ENCODE results near the gene AADACL3.
A peak's percentile ranks its signal among the peaks of the same experiment; 100 is the strongest.

The AADACL3 gene

GRCh38 chr1:12756273-12756672 is 40.4 kb downstream of the AADACL3 start:
- Mint-ChIP-seq H3K4me1 (peaks cover 11% of the 10 kb centered on the region), H3K9me3 (peaks cover 9% of the 10 kb centered on the region), H3K4me3 (no peak overlapping the region), H3K36me3 (ENCODE audit: low read depth) (no peaks in the 10 kb centered on the region), H3K27ac (no peak overlapping the region), H3K27me3 (ENCODE audit: low read depth) (peaks cover 49% of the 10 kb centered on the region)
- TF ChIP-seq CTCF (IDR thresholded peaks at IDR 0.05; ENCODE audit: unreplicated experiment in 3 of 3): no peak

GRCh38 chr1:12756768-12757413 is 41.0 kb downstream of the AADACL3 start:
- Mint-ChIP-seq H3K27me3 (ENCODE audit: low read depth) (peaks cover 49% of the 10 kb centered on the region), H3K4me3 (no peak overlapping the region), H3K9me3 (peaks cover 6% of the 10 kb centered on the region), H3K4me1 (peaks cover 11% of the 10 kb centered on the region), H3K27ac (no peak overlapping the region), H3K36me3 (ENCODE audit: low read depth) (no peaks in the 10 kb centered on the region)
- no peak for TF ChIP-seq CTCF (IDR thresholded peaks at IDR 0.05; ENCODE audit: unreplicated experiment in 3 of 3)

- H3K27ac Mint-ChIP-seq: peak overlapping the region in 2 of 3 experiments; percentile 9 to 55
- peaks cover 6% of the 10 kb centered on the region for H3K9me3 Mint-ChIP-seq
- H3K27me3 Mint-ChIP-seq (ENCODE audit: low read depth): peaks cover 50% of the 10 kb centered on the region
- H3K36me3 Mint-ChIP-seq (ENCODE audit: low read depth): no peaks in the 10 kb centered on the region
- no peak overlapping the region for H3K4me3 Mint-ChIP-seq
- TF ChIP-seq CTCF (IDR thresholded peaks at IDR 0.05; ENCODE audit: unreplicated experiment in 3 of 3): no peak
- H3K4me1 Mint-ChIP-seq: peaks cover 11% of the 10 kb centered on the region
Measured at GRCh38 chr1:12757836-12758235, 41.9 kb downstream of the AADACL3 start.

- TF ChIP-seq CTCF (IDR thresholded peaks at IDR 0.05; ENCODE audit: unreplicated experiment in 3 of 3): no peak
- Mint-ChIP-seq H3K36me3 (ENCODE audit: low read depth) (no peaks in the 10 kb centered on the region), H3K27me3 (ENCODE audit: low read depth) (peaks cover 42% of the 10 kb centered on the region), H3K27ac (no peak overlapping the region), H3K4me1 (peaks cover 11% of the 10 kb centered on the region), H3K4me3 (no peak overlapping the region), H3K9me3 (peaks cover 2% of the 10 kb centered on the region)
Measured at GRCh38 chr1:12760256-12760795, 44.4 kb downstream of the AADACL3 start.

GRCh38 chr1:12761781-12762180 is 45.9 kb downstream of the AADACL3 start:
- peaks cover 32% of the 10 kb centered on the region for H3K27me3 Mint-ChIP-seq (ENCODE audit: low read depth)
- no peak overlapping the region for H3K27ac Mint-ChIP-seq
- TF ChIP-seq CTCF (IDR thresholded peaks at IDR 0.05; ENCODE audit: unreplicated experiment in 3 of 3): no peak
- H3K4me3 Mint-ChIP-seq: no peak overlapping the region
- H3K36me3 Mint-ChIP-seq (ENCODE audit: low read depth): no peaks in the 10 kb centered on the region
- H3K9me3 Mint-ChIP-seq: peaks cover 5% of the 10 kb centered on the region
- H3K4me1 Mint-ChIP-seq: peaks cover 11% of the 10 kb centered on the region

GRCh38 chr1:12762766-12763165 is 46.9 kb downstream of the AADACL3 start:
- Mint-ChIP-seq H3K27me3 (ENCODE audit: low read depth) (peaks cover 32% of the 10 kb centered on the region), H3K27ac (no peak overlapping the region), H3K4me3 (no peak overlapping the region), H3K36me3 (ENCODE audit: low read depth) (no peaks in the 10 kb centered on the region), H3K9me3 (peaks cover 5% of the 10 kb centered on the region), H3K4me1 (peaks cover 11% of the 10 kb centered on the region)
- no peak for TF ChIP-seq CTCF (IDR thresholded peaks at IDR 0.05; ENCODE audit: unreplicated experiment in 3 of 3)
